Transverse colon (tissue), 4 donors: ENCODE results near the gene DCST1.

Source experiments
- CTCF ChIP-seq, 5 experiments: fragments of 200-600 bp in 3 of 5; fragments of 450-650 bp in 2 of 5; sonication (generic) in 3 of 5; IDR thresholded peaks; 1 replicate in 2 of 5; 2 replicates in 3 of 5; pipeline ENCODE4 v1.5.1; 2016 to 2017; ENCODE audit warnings: antibody characterized with exemption in 5 of 5, inconsistent platforms in 3 of 5, mild to moderate bottlenecking in 2 of 5, moderate library complexity in 1 of 5
- EP300 ChIP-seq: sonication (generic); formaldehyde crosslinking; IDR thresholded peaks from one replicate; pipeline ENCODE4 v1.6.1; 2017; ENCODE audit warnings: antibody characterized with exemption, low read depth
- POLR2A ChIP-seq: fragments of 450-650 bp; IDR thresholded peaks from one replicate; pipeline ENCODE4 v1.6.1; 2016; ENCODE audit warnings: antibody characterized with exemption, mild to moderate bottlenecking, moderate library complexity
- POLR2AphosphoS5 ChIP-seq, 3 donors: sonication (generic); formaldehyde crosslinking; IDR thresholded peaks; one replicate each; pipeline ENCODE4 v1.6.1; 2016; ENCODE audit warnings: antibody characterized with exemption in 3 of 3

GRCh38 chr1:155012026-155012546, 21.5 kb upstream of the DCST1 start:
- TF ChIP-seq CTCF (IDR thresholded peaks at IDR 0.05) (no peak), POLR2A (peak; percentile 64), POLR2AphosphoS5 (IDR thresholded peaks at IDR 0.05) (peak in 2 of 3 donors; percentile 44 to 48), EP300 (no peak)
